GM12873 (cell line): ENCODE measurements around the gene CD27.
A peak's percentile ranks its signal among the peaks of the same experiment; 100 is the strongest.

Experiments used
- TF ChIP-seq, protein P1 (sequence below): IDR thresholded peaks from 2 replicates; pipeline ENCODE4 v1.5.1; 2012; ENCODE audit warnings: low read depth, mild to moderate bottlenecking, moderate library complexity, low read length, control low read depth; ENCODE audit not compliant: insufficient read depth; ENCODE audit errors: missing control alignments

The CD27 gene

DNA sequence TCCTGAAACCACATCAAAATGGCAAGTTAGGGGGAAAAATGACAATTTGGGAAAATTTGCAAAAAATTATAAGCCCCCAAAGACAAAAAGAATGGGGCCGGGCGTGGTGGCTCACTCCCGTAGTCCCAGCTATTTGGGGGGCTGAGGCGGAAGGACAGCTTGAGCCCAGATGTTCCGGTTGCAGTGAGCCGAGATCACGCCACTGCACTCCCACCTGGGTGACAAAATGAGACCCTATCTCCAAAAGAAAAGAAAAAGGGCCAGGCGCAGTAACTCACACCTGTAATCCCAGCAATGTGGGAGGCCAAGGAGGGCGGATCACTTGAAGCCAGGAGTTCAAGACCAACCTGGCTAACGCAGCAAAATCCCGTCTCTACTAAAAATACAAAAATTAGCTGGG lies 27.7 kb downstream of the CD27 start:
- TF ChIP-seq, protein P1, sequence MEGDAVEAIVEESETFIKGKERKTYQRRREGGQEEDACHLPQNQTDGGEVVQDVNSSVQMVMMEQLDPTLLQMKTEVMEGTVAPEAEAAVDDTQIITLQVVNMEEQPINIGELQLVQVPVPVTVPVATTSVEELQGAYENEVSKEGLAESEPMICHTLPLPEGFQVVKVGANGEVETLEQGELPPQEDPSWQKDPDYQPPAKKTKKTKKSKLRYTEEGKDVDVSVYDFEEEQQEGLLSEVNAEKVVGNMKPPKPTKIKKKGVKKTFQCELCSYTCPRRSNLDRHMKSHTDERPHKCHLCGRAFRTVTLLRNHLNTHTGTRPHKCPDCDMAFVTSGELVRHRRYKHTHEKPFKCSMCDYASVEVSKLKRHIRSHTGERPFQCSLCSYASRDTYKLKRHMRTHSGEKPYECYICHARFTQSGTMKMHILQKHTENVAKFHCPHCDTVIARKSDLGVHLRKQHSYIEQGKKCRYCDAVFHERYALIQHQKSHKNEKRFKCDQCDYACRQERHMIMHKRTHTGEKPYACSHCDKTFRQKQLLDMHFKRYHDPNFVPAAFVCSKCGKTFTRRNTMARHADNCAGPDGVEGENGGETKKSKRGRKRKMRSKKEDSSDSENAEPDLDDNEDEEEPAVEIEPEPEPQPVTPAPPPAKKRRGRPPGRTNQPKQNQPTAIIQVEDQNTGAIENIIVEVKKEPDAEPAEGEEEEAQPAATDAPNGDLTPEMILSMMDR: no peak

DNA sequence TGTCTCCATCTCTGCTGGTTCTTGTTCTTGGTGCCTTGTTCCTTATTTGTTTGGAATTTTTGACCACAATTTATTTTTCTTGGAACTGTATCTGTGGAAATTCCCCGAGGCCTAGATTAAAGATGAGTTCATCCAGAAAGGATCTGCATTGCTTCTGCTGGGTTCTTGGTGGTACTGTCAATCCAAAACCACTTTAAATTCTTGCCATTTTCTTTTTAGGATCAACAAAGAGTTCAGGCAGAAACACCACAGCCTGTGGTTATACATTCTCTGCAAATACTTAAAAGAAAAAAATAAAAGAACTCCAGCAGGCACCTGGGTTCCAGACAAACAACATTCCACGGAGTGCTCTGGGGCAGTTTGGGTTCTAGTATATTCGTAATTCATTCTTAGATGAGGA lies 31.7 kb downstream of the CD27 start:
- TF ChIP-seq, protein P1: no peak

DNA sequence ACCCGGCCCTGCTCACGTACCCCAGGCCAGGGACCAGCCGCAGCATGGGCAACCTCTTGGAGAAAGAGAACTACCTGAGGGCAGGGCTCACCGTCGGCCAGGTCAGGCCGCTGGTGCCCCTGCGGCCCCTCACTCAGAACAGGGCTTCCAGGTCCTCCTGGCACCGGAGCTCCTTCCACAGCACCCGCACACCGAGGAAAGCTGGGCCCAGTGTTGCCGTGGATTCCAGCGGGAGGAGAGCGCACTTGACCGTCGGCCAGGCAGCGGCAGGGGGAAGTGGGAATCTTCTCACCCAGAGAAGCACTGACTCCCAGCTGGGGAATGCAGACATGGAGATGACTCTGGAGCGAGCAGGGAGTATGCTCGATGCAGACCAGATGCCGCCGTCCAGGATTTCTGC lies 33.7 kb downstream of the CD27 start:
- TF ChIP-seq, protein P1: no peak

DNA sequence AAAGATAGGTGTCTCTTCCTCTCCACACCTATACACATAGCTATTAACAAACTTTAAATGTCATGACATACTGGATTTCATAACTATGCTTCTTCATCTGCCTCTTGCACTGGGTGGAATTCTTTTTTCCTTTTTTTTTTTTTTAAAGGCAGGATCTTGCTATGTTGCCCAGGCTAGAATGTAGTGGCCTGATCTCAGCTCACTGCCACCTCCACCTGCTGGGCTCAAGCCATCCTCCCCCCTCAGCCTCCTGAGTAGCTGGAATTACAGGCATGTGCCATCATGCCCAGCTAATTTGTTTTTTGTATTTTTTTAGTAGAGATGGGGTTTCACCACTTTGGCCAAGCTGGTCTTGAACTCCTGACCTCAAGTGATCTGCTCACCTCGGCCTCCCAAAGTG lies 43.5 kb downstream of the CD27 start:
- TF ChIP-seq, protein P1: no peak

DNA sequence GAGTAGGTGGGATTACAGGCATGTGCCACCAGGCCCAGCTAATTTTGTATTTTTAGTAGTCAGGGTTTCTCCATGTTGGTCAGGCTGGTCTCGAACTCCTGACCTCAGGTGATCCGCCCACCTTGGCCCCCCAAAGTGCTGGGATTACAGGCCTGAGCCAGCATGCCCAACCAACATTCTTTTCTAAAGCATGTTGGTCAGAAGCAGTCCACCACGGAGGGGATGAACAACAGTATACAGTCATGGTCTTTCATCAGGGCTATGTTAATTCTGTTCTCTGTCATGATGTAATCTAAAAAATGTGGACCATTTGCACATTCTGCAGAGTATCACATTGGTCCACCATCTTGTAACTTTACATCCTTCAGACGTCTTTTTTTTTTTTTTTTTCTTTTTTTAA lies 44.7 kb downstream of the CD27 start:
- TF ChIP-seq, protein P1: no peak

DNA sequence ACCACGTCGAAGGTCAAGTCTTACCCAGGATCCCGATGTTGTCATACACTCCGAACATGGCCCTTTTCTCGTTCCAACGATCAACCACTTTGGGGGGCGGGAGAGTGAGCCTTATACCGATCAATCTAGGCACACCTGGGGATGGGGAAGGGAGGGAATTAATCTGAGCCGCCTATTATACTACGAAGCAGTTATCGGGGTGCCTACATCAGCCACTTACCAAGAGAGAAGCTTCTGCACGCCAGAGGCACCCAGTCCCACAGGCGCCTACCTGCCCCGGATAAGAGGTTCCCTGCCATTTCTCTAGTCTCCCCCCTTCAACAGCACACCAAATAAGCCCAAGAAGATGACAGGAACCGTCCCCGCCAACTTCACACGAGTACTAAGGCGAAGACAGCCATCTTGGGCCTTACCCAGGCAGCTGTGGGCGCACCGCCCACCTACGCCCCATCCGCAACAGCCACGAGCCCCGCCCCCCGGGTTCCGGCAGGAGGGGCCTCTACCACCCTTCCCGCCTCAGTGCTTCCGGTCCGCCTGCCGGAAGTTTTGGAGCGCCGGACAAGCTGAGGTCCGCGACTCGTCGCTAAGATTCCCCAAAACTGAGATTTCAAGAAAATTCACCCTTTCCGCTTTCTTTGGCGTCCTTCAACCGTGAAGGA lies 48.2 kb downstream of the CD27 start, which contains the start of gene MRPL51:
TSS of gene MRPL51 (minus strand) at position 425 of the 659 bp plus-strand sequence. CDS start at position 299, 126 bp downstream.
- TF ChIP-seq, protein P1: no peak

DNA sequence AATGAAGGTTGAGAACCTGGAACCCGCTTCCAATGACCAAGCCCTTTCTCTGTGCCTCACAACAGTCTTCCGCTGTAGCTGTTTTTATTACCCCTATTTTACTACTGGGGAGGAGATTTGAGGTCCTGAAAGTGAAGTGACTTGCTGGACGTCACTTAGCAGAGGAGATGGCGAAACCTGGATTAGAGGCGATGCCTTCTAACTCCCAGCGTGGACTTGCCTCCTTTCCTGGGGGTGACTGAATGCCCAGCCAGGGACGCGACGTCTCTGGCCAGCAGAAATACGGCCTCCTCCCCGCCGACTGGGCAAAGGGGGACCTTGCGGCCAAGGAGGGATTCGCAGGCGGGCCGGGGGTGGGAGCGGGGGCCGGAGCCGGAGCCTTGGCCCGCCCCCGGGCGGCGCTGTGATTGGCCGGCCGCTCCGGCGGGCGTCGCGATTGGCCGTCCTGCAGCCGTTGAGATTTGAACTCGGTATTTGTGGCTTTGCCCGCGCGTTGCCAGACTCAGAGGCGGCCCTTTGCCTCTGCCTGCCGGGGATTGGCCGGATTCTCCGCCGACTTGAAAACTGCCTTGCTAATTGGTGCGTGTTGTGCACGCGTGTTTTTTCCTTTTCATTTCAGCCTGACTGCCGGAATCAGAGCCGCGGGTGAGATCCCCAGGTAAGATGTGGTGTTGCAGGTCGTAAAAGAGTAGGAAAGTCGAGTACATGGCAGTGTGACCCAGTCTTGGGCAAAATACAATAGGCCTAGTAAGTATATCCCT lies 48.9 kb downstream of the CD27 start, which contains the start of gene NCAPD2:
TSS of gene NCAPD2 (plus strand) at position 606 of the 761 bp plus-strand sequence. CDS start 997 bp downstream, outside the sequence.
- TF ChIP-seq, protein P1: peak; percentile 37
